RPMI8226 (cell line): ENCODE results near the gene SIGLEC14.
A peak's percentile ranks its signal among the peaks of the same experiment; 100 is the strongest.
"Not testable (repeated sequence)": the region's sequence is repeated elsewhere in the genome, so short reads cannot be mapped to it uniquely, and the experiment has no call there.

Source experiments
- DNase-seq: peaks from one replicate; pipeline ENCODE4 v3.0.0-alpha.2; 2015

Gene SIGLEC14

GRCh38 chr19:51664997-51665396 lies 18.4 kb upstream of the SIGLEC14 start:
- no peak for DNase-seq

- DNase-seq: no peak
Observed at GRCh38 chr19:51664131-51664530, 17.5 kb upstream of the SIGLEC14 start.

GRCh38 chr19:51663650-51664049 lies 17.0 kb upstream of the SIGLEC14 start:
- no peak for DNase-seq

DNA sequence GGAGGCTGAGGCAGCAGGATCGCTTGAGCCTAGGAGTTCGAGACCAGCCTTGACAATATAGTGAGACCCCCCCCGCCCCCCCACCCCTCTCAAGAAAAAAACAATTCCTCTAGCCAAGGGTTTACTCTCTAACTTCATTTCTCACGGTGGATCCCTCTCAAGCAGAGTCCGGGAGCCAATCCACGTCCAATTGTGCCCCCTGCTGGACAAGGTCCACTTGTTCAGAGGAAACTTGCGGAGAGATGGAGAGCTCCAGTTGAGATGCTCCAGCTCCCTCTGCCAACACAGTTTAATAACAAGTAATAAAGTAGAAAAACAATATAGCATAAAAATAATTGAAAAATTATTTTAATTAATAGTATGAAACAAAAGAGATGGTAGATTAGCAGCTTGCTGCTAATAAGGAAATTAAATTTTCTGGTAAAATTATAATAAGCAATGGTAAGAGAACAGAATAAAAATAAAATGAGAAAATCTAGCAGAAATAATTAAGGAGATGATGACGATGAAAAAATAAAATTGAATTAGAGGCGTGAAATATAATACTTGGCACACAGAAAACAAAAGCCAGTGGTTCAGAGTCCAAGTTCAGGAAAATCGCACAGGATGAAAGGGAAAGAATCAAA lies 14.5 kb upstream of the SIGLEC14 start:
- DNase-seq: peak; percentile 82

DNA sequence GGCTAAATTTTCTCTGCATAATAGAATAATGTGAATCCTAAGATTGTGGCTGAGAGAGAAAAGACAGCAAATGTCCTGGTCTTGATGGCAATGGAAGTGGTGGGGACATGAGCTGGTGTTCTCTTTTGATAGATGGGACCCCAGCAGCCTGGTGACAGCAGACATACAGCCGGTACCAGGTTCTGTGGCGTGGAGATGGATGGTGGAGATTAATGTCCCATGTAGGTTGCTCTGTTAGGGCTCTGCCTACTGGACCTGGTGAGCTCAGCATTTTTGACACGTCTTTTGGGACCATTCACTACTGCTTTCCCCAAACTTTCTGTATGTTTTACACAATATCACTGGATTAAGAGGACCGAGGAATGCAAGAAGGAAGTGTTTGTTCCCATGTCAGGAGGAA lies 8.2 kb upstream of the SIGLEC14 start:
- no peak for DNase-seq

GRCh38 chr19:51653162-51653561 lies 6.5 kb upstream of the SIGLEC14 start:
- no peak for DNase-seq

DNA sequence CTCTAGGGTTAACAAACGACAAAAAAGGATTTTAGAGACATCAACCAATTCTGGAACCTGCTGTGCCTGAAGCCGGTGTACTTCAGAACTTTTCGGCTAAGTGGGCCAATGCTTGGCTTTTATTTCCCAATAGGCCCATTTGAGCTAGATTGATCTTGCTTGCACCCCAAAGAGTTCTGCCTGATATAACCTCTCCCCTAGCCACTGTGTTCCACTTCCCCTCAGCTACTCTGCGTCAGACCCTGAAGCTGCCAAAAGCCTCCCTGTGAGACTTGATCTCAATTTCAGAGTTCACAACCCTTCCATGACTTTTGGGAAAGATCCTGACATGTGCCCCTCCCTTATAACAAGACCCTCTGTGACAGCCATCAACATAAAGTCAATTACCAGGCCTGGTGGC lies 5.6 kb upstream of the SIGLEC14 start:
- no peak for DNase-seq

- peak; percentile 33 for DNase-seq
Observed at GRCh38 chr19:51651216-51651846, 4.7 kb upstream of the SIGLEC14 start.

GRCh38 chr19:51647318-51647717 lies 693 bp upstream of the SIGLEC14 start:
- DNase-seq: no peak

GRCh38 chr19:51644636-51645271 lies 1.9 kb downstream of the SIGLEC14 start:
- peak; percentile 26 for DNase-seq

DNA sequence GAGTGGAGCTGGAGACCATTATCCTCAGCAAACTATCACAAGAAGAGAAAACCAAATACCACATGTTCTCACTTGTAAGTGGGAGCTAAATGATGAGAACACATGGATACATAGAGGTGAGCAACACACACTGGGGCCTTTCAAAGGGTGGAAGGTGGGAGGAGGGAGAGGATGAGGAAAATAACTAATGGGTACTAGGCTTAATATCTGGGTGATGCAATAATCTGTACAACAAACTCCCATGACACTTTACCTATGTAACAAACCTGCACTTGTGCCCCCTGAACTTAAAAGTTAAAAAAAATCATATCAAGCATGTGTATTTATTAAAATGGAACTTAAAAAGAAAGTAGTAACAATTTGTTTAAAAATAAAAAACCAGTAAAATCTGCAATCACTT lies 5.0 kb downstream of the SIGLEC14 start:
- no peak for DNase-seq

DNA sequence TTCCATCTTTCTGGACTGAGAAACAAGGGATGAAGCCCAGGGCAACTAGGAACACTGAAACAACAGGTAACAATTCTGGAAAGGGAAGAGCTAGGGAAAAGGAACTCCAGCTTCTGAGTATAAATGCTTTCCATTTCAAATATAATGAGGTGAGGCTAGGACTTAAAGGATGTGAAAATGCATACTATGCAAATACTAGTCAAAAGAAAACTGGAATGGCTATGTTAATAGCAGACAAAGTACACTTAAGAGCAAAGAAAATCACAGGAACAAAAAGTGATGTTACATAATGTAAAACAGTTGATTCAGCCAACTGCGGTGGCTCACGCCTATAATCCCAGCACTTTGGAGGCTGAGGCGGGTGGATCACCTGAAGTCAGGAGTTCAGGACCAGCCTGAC lies 6.2 kb downstream of the SIGLEC14 start:
- DNase-seq: no peak

GRCh38 chr19:51639916-51640315 lies 6.7 kb downstream of the SIGLEC14 start:
- DNase-seq: no peak

DNA sequence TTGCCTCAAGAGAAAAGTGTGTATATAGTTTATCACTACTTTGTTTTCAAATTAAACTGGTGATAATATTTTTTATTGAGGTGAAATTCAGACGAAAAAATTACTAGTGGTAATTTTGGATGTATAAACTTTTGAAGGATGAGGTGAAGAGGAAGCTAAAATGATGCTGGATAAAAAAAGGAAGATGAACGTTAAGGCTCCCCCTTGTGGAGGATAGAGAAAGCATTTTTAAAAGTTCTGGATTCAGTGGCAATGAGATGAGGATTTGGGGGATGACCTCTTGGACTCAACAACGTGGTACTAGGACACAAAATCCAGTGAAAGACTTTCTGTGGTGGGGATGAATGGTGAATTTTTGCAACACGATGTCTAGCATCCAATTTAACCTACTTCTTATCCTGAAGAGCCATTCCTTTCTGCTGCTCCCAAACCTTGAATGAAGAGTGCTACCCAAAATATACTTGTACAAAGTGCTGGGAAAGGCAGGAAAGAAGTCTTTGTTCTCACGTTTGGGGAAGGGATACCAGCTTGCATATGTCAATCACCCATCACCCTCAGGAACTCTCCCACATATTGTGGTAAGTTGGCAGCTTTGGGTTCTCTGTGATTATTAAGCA lies 9.2 kb downstream of the SIGLEC14 start:
- DNase-seq: no peak

- DNase-seq: no peak
Observed at GRCh38 chr19:51632126-51632525, 14.5 kb downstream of the SIGLEC14 start.

- DNase-seq: not testable (repeated sequence)
Observed at GRCh38 chr19:51630315-51630714, 16.3 kb downstream of the SIGLEC14 start, which contains the start of gene SIGLEC5. SIGLEC5 (minus strand) TSS chr19:51630401; CDS start chr19:51630335, 66 bp downstream.

DNA sequence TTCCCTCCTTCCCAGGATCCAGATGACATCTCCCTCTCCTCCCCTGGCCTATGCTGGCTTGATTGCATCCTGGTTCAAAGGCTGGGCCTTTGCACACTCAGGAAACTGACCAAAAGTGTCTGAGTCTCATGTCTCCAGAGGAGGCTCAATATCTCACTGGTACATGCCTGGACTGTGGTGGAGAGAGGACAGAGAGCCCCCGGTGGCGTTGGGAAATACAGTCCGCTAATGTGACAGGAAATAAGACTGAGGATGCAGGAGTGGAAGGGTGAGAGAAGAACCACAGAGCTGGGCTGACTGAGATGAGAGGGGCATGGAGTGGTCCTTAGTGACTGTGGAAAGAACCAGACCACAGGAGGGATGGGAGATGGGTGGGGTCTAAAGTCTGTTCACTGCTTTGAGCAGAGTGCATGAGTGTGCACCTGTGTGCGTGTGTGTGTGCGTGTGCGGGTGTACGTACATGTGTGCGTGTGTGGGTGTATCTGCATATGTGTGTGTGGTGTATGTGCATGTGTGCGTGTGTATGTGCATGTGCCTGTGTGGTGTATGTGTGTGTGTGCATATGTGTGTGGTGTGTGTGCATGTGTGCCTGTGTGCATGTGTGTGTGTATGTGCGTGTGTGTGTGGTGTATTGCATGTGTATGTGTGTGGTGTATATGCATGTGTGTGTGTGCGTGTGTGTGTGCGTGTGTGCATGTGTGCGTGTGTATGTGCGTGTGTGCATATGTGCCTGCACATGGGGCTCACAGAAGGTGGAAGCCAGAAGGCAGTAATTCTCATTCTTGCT lies 18.3 kb downstream of the SIGLEC14 start:
- DNase-seq: no peak

- DNase-seq: no peak
Observed at GRCh38 chr19:51627491-51628138, 19.0 kb downstream of the SIGLEC14 start.

DNA sequence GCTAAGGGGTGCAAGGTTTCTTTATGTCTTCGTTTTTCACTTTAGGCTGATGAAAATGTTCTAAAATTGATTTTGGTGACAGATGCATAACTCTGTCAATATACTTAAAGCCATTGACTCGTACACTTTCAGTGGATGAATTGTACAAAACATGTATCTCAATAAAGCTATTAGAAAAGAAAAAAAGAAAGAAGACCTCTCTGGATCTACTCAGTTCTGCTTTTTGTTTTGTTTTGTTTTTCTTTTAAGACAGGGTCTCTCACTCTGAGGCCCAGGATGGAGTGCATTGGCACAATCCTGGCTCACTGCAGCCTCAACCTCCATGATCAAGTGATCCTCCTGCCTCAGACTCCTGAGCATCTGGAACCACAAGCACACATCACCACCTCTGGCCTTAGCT lies 19.9 kb downstream of the SIGLEC14 start:
- no peak for DNase-seq

GRCh38 chr19:51621178-51621577 lies 25.4 kb downstream of the SIGLEC14 start:
- peak; percentile 85 for DNase-seq

DNA sequence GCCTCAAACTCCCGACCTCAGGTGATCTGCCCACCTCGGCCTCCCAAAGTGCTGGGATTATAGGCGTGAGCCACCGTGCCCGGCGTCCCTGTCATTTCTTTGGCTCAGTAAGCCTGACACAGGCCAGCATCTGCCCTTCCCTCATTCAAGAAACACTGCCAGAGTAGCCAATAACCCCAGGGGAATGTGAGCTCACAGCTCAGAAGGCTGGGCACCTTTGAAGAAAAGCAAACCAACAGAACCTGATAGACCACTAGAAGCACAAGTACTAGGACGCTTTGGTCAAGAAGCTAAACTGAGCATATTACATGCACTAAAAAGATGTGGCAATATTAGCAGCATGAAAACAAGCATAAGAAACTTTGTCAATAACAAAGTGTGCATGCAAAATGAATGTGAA lies 30.6 kb downstream of the SIGLEC14 start:
- DNase-seq: no peak

DNA sequence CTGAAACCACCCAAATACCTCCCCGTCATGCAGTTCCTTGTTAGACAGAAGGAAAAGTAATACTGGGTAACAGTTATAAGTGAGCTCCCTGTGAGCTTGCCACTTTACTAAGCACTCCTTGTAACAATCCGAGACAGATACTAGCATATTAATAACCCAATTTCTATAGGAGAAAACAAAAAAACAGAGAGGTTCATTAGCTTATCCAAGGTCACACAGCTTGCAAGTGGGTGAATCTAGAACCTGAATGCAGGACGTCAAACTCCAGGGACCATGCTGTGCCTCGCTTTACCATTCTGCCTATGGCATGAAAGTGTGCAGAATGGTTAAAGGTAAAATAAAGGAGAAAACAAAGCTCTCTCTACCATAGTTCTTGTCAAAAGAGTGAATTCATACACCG lies 31.8 kb downstream of the SIGLEC14 start:
- no peak for DNase-seq

GRCh38 chr19:51610576-51610975 lies 36.0 kb downstream of the SIGLEC14 start:
- DNase-seq: no peak
